HepG2 (cell line): Measurements from ENCODE around the gene NCAPD2. TPM values are rescaled to one million over a fixed set of nuclear protein-coding genes. Genes with fewer than 3 reads are reported as not detected.

Experiments
- ELF1 ChIP-seq: sonication (generic); formaldehyde crosslinking; IDR thresholded peaks from 2 replicates; pipeline ENCODE4 v1.4.0; 2020; ENCODE audit warnings: missing genetic modification reagents
- ETV6 ChIP-seq: sonication (generic); formaldehyde crosslinking; conservative IDR thresholded peaks from 2 replicates; pipeline ENCODE4 v1.4.0; 2020; ENCODE audit warnings: missing genetic modification reagents
- HDAC1 ChIP-seq: sonication (generic); formaldehyde crosslinking; IDR thresholded peaks from 2 replicates; pipeline ENCODE4 v1.5.1; 2020; ENCODE audit warnings: mild to moderate bottlenecking, missing genetic modification reagents
- HNF4A ChIP-seq: sonication (generic); formaldehyde crosslinking; IDR thresholded peaks from 2 replicates; pipeline ENCODE4 v1.4.0; 2020; ENCODE audit warnings: missing genetic modification reagents
- IKZF4 ChIP-seq: sonication (generic); formaldehyde crosslinking; IDR thresholded peaks from 2 replicates; pipeline ENCODE4 v1.5.1; 2020; ENCODE audit warnings: borderline replicate concordance, mild to moderate bottlenecking, low read depth, missing genetic modification reagents; ENCODE audit errors: not compliant biosample characterization
- MIER2 ChIP-seq: IDR thresholded peaks from 2 replicates; pipeline ENCODE4 v1.6.1; 2016; ENCODE audit warnings: missing biosample characterization, missing genetic modification reagents
- NR2C2 ChIP-seq: sonication (generic); formaldehyde crosslinking; IDR thresholded peaks from 2 replicates; pipeline ENCODE4 v1.4.0; 2020; ENCODE audit warnings: missing genetic modification reagents, mild to moderate bottlenecking, moderate library complexity, borderline replicate concordance
- SOX13 ChIP-seq, 3 experiments: fragments of 450-650 bp in 1 of 3; sonication (generic) in 1 of 3; formaldehyde crosslinking in 1 of 3; IDR thresholded peaks in 2 of 3; conservative IDR thresholded peaks in 1 of 3; 2 replicates each; pipeline versions ENCODE4 v1.5.0 to v1.6.1; 2016 to 2020; ENCODE audit warnings: antibody characterized with exemption in 1 of 3, mild to moderate bottlenecking in 1 of 3, missing compliant biosample characterization in 1 of 3, missing genetic modification reagents in 1 of 3, moderate library complexity in 1 of 3
- SP140L ChIP-seq: sonication (generic); formaldehyde crosslinking; IDR thresholded peaks from 2 replicates; pipeline ENCODE4 v1.4.0; 2020; ENCODE audit warnings: missing genetic modification reagents, borderline replicate concordance
- ZNF644 ChIP-seq: IDR thresholded peaks from 2 replicates; pipeline ENCODE4 v1.6.1; 2016; ENCODE audit warnings: low read depth
- ZNF652 ChIP-seq: IDR thresholded peaks from 2 replicates; pipeline ENCODE4 v1.6.1; 2016; ENCODE audit warnings: low read depth, borderline replicate concordance
- ZNF782 ChIP-seq: sonication (generic); formaldehyde crosslinking; IDR thresholded peaks from 2 replicates; pipeline ENCODE4 v1.4.0; 2020; ENCODE audit warnings: missing genetic modification reagents, mild to moderate bottlenecking, borderline replicate concordance
- ZNF891 ChIP-seq: sonication (generic); formaldehyde crosslinking; IDR thresholded peaks from 2 replicates; pipeline ENCODE4 v1.5.0; 2020; ENCODE audit warnings: mild to moderate bottlenecking, missing genetic modification reagents
- polyA plus RNA-seq, 8 experiments: library from polyadenylated mRNA; depleted of rRNA in 3 of 8; stranded (reverse) in 7 of 8; unstranded in 1 of 8; fragments of >200 nt; fragmentation: Illumina TruSeq in 4 of 8; extraction: Trizol in 4 of 8; gene quantifications; 2 replicates each; pipeline versions ENCODE4 v1.2.1 to v1.2.3, GENCODE V29; 2011 to 2016; ENCODE audit warnings: low read depth in 4 of 8, missing spikeins in 1 of 8, mixed read lengths in 1 of 8; ENCODE audit not compliant: insufficient read depth in 1 of 8
- total RNA-seq, 5 experiments: library from RNA; depleted of rRNA; stranded (reverse); fragments of >200 nt; fragmentation: Illumina TruSeq; extraction: Trizol; gene quantifications; 2 replicates each; pipeline ENCODE4 v1.2.3, GENCODE V29; 2016; ENCODE audit warnings: low read depth in 1 of 5
- TF ChIP-seq, protein P1 (sequence below): sonication (generic); formaldehyde crosslinking; IDR thresholded peaks from 2 replicates; pipeline ENCODE4 v1.4.0; 2020; ENCODE audit warnings: missing genetic modification reagents, borderline replicate concordance
- TF ChIP-seq, protein P2 (sequence below): sonication (generic); formaldehyde crosslinking; IDR thresholded peaks from 2 replicates; pipeline ENCODE4 v1.4.0; 2020; ENCODE audit warnings: missing genetic modification reagents
- TF ChIP-seq, protein P3 (sequence below): sonication (generic); formaldehyde crosslinking; IDR thresholded peaks from 2 replicates; pipeline ENCODE4 v1.5.0; 2020; ENCODE audit warnings: missing genetic modification reagents
- TF ChIP-seq, protein P4 (sequence below): sonication (generic); formaldehyde crosslinking; IDR thresholded peaks from 2 replicates; pipeline ENCODE4 v1.5.1; 2020; ENCODE audit warnings: missing genetic modification reagents, mild to moderate bottlenecking, borderline replicate concordance
- TF ChIP-seq, protein P5 (sequence below): sonication (generic); formaldehyde crosslinking; IDR thresholded peaks from 2 replicates; pipeline ENCODE4 v1.4.0; 2020; ENCODE audit warnings: missing genetic modification reagents; ENCODE audit errors: not compliant biosample characterization

NCAPD2 gene
- total and polyA plus RNA-seq, 2 of the 13 experiments (the other 11 are each of a cell fraction or from before 2014, with no cell fraction given): 51.1 to 65.6 TPM

DNA sequence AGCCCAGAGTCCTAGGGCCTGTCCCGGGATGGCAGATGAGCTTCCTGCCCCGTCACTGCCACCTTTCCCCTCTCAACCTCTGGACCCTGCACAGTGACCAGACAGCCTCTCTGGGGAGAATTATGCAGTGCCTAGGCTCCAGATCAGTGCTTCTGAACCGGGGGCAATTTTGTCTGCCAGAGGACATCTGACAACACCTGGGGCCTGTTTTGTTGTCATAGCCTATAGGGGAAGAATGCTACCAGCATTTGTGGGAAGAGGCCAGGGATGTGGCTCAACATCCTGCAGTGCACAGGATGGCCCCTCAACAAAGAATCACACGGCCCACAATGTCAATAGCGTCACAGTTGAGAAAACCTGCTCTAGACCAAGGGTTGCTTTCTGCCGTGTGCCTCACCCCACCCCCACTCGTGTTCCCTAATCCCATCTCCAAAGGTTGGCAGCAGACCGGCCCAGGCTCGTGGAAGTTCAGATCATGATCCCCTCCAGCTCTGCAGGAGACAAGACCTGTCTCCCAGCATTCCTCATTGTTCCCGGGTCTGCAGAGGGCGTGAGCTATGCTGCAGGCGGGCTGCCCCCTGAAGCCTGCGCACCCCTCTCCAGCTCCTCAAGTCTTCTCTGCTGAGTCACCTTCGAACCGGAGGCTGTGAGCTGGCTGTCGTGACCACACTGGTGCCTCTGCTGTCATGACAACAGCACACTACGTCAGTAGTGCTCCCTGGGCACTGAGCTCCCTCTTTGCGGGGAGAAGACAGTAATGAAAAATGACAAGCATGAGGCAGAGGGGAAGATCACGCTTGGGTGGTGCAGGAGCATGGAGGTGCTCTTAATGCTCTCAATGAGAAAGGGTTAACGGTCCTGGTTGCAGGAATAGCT is 38.4 kb downstream of the NCAPD2 start (continued):
- TF ChIP-seq HNF4A (CRISPR knock-in tag): peak; percentile 89
- TF ChIP-seq NR2C2: peak; percentile 45; the same call in 1 of the 2 replicates
- no peak for TF ChIP-seq ZNF891
- TF ChIP-seq SP140L (CRISPR knock-in tag): no peak
- TF ChIP-seq ZNF652 (CRISPR knock-in tag): peak; percentile 94
- TF ChIP-seq ELF1 (CRISPR knock-in tag): no peak
- no peak for TF ChIP-seq ZNF782 (CRISPR knock-in tag)
- TF ChIP-seq ZNF644 (CRISPR knock-in tag): peak; percentile 21; the same call in 1 of the 2 replicates
- no peak for TF ChIP-seq MIER2
- TF ChIP-seq, protein P1, sequence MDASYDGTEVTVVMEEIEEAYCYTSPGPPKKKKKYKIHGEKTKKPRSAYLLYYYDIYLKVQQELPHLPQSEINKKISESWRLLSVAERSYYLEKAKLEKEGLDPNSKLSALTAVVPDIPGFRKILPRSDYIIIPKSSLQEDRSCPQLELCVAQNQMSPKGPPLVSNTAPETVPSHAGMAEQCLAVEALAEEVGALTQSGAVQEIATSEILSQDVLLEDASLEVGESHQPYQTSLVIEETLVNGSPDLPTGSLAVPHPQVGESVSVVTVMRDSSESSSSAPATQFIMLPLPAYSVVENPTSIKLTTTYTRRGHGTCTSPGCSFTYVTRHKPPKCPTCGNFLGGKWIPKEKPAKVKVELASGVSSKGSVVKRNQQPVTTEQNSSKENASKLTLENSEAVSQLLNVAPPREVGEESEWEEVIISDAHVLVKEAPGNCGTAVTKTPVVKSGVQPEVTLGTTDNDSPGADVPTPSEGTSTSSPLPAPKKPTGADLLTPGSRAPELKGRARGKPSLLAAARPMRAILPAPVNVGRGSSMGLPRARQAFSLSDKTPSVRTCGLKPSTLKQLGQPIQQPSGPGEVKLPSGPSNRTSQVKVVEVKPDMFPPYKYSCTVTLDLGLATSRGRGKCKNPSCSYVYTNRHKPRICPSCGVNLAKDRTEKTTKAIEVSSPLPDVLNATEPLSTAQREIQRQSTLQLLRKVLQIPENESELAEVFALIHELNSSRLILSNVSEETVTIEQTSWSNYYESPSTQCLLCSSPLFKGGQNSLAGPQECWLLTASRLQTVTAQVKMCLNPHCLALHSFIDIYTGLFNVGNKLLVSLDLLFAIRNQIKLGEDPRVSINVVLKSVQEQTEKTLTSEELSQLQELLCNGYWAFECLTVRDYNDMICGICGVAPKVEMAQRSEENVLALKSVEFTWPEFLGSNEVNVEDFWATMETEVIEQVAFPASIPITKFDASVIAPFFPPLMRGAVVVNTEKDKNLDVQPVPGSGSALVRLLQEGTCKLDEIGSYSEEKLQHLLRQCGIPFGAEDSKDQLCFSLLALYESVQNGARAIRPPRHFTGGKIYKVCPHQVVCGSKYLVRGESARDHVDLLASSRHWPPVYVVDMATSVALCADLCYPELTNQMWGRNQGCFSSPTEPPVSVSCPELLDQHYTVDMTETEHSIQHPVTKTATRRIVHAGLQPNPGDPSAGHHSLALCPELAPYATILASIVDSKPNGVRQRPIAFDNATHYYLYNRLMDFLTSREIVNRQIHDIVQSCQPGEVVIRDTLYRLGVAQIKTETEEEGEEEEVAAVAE (CRISPR knock-in tag): no peak
- no peak for TF ChIP-seq IKZF4 (CRISPR knock-in tag)
- TF ChIP-seq ETV6 (CRISPR knock-in tag): no peak
- peak; percentile 5 for TF ChIP-seq HDAC1 (CRISPR knock-in tag)
- TF ChIP-seq, protein P2, sequence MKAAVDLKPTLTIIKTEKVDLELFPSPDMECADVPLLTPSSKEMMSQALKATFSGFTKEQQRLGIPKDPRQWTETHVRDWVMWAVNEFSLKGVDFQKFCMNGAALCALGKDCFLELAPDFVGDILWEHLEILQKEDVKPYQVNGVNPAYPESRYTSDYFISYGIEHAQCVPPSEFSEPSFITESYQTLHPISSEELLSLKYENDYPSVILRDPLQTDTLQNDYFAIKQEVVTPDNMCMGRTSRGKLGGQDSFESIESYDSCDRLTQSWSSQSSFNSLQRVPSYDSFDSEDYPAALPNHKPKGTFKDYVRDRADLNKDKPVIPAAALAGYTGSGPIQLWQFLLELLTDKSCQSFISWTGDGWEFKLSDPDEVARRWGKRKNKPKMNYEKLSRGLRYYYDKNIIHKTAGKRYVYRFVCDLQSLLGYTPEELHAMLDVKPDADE (CRISPR knock-in tag): no peak
- TF ChIP-seq, protein P3, sequence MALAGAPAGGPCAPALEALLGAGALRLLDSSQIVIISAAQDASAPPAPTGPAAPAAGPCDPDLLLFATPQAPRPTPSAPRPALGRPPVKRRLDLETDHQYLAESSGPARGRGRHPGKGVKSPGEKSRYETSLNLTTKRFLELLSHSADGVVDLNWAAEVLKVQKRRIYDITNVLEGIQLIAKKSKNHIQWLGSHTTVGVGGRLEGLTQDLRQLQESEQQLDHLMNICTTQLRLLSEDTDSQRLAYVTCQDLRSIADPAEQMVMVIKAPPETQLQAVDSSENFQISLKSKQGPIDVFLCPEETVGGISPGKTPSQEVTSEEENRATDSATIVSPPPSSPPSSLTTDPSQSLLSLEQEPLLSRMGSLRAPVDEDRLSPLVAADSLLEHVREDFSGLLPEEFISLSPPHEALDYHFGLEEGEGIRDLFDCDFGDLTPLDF (CRISPR knock-in tag): no peak
- TF ChIP-seq, protein P4, sequence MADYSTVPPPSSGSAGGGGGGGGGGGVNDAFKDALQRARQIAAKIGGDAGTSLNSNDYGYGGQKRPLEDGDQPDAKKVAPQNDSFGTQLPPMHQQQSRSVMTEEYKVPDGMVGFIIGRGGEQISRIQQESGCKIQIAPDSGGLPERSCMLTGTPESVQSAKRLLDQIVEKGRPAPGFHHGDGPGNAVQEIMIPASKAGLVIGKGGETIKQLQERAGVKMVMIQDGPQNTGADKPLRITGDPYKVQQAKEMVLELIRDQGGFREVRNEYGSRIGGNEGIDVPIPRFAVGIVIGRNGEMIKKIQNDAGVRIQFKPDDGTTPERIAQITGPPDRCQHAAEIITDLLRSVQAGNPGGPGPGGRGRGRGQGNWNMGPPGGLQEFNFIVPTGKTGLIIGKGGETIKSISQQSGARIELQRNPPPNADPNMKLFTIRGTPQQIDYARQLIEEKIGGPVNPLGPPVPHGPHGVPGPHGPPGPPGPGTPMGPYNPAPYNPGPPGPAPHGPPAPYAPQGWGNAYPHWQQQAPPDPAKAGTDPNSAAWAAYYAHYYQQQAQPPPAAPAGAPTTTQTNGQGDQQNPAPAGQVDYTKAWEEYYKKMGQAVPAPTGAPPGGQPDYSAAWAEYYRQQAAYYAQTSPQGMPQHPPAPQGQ (CRISPR knock-in tag): no peak
- no peak for TF ChIP-seq SOX13 (IDR thresholded peaks at IDR 0.05)
- TF ChIP-seq SOX13 (CRISPR knock-in tag; conservative IDR thresholded peaks at IDR 0.05 in 1 of 2, IDR thresholded peaks at IDR 0.05 in 1 of 2): peak in 1 of 2 experiments; percentile 50; a peak in 1 of 4 replicates
- TF ChIP-seq, protein P5, sequence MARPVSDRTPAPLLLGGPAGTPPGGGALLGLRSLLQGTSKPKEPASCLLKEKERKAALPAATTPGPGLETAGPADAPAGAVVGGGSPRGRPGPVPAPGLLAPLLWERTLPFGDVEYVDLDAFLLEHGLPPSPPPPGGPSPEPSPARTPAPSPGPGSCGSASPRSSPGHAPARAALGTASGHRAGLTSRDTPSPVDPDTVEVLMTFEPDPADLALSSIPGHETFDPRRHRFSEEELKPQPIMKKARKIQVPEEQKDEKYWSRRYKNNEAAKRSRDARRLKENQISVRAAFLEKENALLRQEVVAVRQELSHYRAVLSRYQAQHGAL (CRISPR knock-in tag): no peak
